Hypothalamus (tissue), 51 donors: ENCODE data around the gene MRGPRX4.
"Not testable (repeated sequence)": the region's sequence is repeated elsewhere in the genome, so short reads cannot be mapped to it uniquely, and the experiment has no call there.

ENCODE experiments used
- DNase-seq, 51 donors: peaks; one replicate each; lab custom pipeline; 2025; lab: John Stamatoyannopoulos, UW

Gene MRGPRX4

DNA sequence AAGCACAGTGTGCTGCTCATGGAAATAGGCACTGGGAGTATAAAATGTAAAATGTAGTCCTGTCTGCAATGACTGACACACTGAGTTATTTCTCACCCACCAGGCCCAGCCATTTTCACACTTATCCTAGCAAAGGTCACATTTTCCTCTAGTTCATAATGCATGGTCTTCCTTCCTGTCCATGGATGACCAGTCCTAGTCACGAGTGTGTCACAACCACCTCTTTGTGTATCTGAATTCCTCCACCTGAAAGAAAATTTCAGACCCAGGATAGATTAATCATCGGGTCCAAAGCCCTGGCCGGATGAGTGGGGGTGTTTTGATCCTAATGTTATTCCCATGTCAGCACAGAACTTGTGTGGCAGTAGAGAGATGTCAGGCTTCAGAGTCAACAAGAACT lies at the start of gene MRGPRX4:
MRGPRX4 (plus strand) TSS at position 172 of the 400 bp plus-strand sequence. CDS start 420 bp downstream, outside the sequence.
- DNase-seq = no peak

DNA sequence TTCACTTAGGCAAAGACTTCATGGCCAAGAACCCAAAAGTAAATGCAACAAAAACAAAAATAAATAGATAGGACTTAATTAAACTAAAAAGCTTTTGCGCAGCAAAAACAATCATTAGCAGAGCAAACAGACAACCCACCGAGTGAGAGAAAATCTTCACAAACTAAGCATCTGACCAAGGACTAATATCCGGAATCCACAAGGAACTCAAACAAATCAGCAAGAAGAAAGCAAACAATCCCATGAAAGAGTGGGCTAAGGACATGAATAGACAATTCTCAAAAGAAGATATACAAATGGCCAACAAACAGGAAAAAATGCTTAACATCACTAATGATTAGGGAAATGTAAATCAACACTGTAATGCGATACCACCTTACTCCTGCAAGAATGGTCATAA lies 41.5 kb upstream of the MRGPRX4 start:
- DNase-seq = not testable (repeated sequence)

DNA sequence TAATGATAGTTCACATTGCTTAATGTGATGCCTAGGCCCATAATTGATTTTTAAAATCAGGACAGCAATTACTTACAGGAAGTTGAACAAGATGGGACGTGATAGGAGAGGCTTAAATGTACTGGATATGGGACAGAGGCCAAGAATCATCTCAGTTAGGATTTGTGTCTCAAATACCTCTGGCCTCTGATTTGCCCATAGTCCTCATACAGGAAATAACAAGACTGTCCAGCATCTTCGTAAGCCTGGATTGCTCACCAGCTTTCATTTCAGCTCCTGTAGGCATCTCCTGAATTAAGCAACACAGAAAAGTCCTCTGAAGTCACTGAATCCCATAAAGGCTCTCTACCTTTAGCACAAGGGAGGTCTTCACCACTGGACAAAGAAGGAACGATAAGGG lies 40.3 kb upstream of the MRGPRX4 start, which contains the start of gene MRGPRX3:
MRGPRX3 (plus strand) TSS at position 231 of the 400 bp plus-strand sequence. CDS start 4,632 bp downstream, outside the sequence.
- DNase-seq = no peak

GRCh38 chr11:18135308-18135707 lies 37.3 kb upstream of the MRGPRX4 start:
- DNase-seq = no peak

DNA sequence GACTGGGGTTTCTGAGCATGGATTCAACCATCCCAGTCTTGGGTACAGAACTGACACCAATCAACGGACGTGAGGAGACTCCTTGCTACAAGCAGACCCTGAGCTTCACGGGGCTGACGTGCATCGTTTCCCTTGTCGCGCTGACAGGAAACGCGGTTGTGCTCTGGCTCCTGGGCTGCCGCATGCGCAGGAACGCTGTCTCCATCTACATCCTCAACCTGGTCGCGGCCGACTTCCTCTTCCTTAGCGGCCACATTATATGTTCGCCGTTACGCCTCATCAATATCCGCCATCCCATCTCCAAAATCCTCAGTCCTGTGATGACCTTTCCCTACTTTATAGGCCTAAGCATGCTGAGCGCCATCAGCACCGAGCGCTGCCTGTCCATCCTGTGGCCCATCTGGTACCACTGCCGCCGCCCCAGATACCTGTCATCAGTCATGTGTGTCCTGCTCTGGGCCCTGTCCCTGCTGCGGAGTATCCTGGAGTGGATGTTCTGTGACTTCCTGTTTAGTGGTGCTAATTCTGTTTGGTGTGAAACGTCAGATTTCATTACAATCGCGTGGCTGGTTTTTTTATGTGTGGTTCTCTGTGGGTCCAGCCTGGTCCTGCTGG lies 35.3 kb upstream of the MRGPRX4 start:
- DNase-seq = no peak

GRCh38 chr11:18140145-18140544 lies 32.5 kb upstream of the MRGPRX4 start:
- DNase-seq = no peak

DNA sequence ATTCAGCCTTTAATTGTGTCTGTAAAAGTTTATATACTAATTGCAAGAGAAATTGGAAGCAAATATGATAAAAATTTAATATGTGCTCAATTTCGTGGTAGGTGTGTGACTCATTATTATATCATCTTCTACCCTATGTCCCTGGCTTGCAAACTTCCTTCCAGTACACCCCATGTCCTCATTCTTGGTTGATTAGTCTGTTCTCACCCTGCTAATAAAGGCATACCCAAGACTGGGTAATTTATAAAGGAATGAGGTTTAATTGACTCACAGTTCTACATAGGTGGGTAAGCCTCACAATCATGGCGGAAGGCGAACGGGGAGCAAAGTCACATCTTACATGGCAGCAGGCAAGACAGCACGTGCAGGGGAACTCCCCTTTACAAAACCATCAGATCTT lies 28.4 kb upstream of the MRGPRX4 start:
- no peak for DNase-seq

DNA sequence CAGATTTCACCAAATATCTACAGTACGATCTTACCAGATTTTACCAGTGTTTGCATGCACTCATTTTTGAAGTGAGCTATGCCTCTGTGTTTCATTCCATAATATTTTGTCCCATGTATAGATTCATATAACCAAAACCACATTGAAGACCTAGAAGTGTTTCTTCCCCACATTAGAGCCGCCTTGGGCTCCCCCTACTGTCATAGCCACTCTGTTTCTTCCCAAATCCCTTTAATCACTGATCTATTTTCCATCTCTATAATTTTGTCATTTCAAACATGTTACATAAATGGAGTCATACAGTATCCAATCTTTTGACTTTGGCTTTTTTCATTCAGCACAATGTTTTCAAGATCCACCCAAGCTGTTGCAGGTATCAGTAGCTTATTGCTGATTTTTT lies 27.6 kb upstream of the MRGPRX4 start:
- DNase-seq = no peak

DNA sequence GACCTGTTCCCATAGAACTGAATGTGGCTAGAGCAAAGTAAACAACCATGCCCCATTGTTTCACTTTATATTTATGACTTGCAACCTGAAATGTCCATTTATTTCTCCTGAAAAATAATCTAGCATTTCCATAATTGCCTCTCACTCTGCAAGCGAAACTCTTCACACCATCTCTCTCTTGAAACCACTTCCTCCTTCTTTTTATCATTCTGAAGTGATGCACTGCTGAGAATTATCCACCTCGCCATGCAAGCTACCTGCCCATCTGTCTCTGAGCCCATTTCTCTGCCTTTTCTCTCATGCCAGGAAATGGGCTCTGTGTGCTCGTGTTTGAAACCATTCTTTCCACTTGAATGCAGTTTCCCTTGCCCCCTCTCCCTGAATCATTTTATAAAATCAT lies 26.8 kb upstream of the MRGPRX4 start:
- no peak for DNase-seq

DNA sequence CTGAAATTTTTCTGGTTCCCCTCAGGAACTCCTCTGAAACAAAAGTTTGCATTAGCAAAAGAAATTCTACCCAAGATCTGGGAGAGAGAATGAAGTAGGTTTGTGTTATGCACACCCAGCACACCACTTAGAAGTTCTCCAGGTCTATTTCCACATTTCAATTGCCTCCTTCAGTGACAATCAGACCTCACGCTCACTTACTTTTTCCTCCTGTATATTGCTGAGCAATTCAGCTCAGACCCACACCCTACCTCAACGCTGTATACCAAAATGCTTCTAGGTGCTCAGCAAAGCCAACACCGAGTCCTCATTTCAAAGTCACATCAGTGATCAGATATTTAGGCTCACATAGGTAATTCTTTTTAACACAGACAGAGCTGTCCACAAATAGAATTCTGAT lies 21.1 kb upstream of the MRGPRX4 start:
- no peak for DNase-seq

GRCh38 chr11:18168372-18168771 lies 4.3 kb upstream of the MRGPRX4 start:
- DNase-seq = no peak

- DNase-seq = peak in 3 of 51 donors; percentile 3 to 20 (median 4)
Measured at GRCh38 chr11:18171377-18172000, 1.1 kb upstream of the MRGPRX4 start.

- DNase-seq = no peak
Measured at GRCh38 chr11:18173225-18173866, 709 bp downstream of the MRGPRX4 start.

DNA sequence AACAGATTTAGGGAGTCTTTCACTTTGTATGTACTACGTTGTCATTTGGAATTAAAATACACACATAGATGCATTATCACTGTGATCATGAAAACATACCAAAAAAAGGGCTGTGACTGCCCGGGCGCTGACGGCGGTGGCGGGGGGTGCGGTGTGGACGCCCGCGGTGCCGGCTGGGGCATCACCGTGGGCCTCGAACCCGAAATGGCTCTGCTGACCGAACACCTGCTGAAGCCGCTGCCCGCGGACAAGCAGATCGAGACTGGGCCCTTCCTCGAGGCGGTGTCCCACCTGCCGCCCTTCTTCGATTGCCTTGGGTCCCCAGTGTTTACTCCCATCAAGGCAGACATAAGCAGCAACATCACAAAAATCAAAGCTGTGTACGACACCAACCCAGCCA lies 16.2 kb downstream of the MRGPRX4 start:
- no peak for DNase-seq

DNA sequence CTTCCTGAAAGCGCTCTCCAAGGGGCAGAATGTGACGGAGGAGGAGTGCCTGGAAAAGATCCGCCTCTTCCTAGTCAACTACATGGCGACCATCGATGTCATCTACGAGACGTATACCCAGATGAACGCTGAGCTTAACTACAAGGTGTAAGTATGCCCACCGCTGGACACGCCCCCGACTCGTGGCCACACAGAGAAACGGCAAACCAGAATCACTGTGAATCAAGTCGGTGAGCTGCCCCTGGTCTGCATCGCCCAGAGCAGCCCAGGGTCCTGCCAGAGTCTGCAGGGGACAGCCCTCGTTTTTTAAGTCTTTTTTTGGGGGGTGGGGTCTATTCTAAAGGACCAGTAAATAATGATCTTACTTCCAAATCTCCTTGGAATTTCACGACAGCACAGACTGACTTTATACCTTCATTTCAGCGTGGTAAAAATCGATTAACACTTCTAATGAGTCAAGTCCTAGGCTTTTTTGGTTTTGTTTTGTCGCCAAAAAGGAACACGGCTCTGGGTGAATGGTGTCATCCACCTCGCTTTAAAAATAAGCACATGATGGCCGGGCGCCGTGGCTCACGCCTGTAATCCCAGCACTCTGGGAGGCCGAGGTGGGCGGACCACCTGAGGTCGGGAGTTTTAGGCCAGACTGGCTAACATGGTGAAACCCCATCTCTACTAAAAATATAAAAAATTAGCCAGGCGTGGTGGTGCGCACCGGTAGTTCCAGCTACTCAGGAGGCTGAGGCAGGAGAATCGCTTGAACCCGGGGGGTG lies 17.0 kb downstream of the MRGPRX4 start:
- DNase-seq = not testable (repeated sequence)

- DNase-seq = peak in 1 of 51 donors; percentile 6
Measured at GRCh38 chr11:18191376-18191775, 18.7 kb downstream of the MRGPRX4 start.

DNA sequence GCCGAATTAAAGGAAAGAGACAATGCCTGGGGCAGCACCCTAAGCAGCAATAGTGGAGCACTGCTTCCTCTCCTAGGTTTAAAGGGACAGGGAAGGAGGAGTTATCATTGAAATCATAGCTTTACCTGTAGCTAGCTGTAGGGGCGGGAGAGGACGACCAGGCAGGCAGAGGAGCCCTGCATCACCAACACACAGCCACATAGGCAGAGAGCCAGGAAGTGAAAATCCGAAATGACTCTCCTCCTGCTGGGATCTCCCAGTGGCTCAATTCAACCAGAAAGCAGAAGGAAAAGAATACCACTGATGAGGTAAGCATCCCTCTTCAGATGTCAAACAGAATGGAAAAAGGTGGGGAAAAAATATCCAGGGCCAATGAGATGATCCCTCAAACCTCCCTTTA lies 20.4 kb downstream of the MRGPRX4 start:
- DNase-seq = no peak

GRCh38 chr11:18196532-18196931 lies 23.9 kb downstream of the MRGPRX4 start:
- DNase-seq = no peak

- not testable (repeated sequence) for DNase-seq
Measured at GRCh38 chr11:18197738-18198137, 25.1 kb downstream of the MRGPRX4 start.

DNA sequence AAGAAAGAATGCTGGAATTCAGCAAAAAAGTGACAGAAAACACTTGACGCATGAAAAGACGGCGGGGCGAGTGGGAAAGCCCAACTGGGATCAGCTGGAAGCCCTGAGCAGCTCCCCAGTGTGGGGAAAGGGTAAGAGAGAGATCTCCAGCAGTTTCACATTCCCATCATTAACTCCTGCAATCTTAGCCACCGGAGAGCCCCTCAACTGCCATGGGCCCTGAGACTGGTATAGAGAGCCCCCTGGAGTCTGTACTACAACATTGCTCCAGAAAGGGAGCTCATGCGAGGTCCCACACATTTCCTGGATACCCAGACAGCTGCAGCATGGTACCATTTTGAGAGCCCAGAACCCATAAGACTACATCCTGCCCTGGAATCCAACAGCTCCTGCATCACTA lies 31.1 kb downstream of the MRGPRX4 start:
- no peak for DNase-seq

DNA sequence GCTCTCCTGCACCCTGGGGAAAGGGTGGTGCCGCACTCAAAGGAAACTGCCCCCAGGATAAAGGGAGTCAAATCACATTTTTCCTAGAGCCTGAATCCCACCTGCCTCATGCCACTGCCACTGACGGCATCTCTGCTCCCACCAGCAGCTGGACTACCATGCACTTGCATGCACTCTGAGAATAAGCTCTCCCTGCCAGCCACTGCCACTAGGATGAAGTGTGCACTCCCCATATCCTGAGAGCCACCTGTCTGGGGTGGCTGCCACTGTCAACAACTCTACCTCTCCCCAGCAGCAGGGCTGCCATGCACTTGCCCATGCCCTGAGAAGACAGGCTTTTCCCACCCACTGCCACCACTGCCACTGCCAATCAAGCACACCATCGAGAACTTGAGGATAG lies 31.6 kb downstream of the MRGPRX4 start:
- no peak for DNase-seq
